CD8-positive, alpha-beta memory T cell (primary cell): ENCODE data around the gene VWA5B1. TPM values are rescaled to one million over a fixed set of nuclear protein-coding genes. Genes with fewer than 3 reads are reported as not detected.
A peak's percentile ranks its signal among the peaks of the same experiment; 100 is the strongest.

ENCODE experiments used
- CTCF ChIA-PET: fragments of 350-600 bp; sonication (Branson Sonifier 250); formaldehyde crosslinking; loops from one replicate; lab custom pipeline; 2021; ENCODE audit warnings: antibody characterized with exemption; lab: Charles Lee
- POLR2A ChIA-PET: fragments of 350-600 bp; sonication (Branson Sonifier 250); formaldehyde crosslinking; loops from one replicate; lab custom pipeline; 2021; ENCODE audit warnings: antibody characterized with exemption; lab: Charles Lee
- DNase-seq, 5 donors: peaks; one replicate each; pipeline versions ENCODE4 v3.0.0 to v3.0.0-alpha.2; 2020 to 2022; ENCODE audit warnings: mixed read lengths in 1 of 5
- H3K27ac ChIP-seq: one replicate; pipeline ENCODE4 v1.7.0; 2013; ENCODE audit warnings: low read depth, mild to moderate bottlenecking, low read length, moderate library complexity
- H3K27me3 ChIP-seq: 2 replicates; pipeline ENCODE4 v1.7.0; 2013; ENCODE audit warnings: low read length, mild to moderate bottlenecking; ENCODE audit not compliant: insufficient read depth, poor library complexity, severe bottlenecking
- H3K36me3 ChIP-seq: 2 replicates; pipeline ENCODE4 v1.7.0; 2013; ENCODE audit warnings: mild to moderate bottlenecking, low read length, moderate library complexity; ENCODE audit not compliant: insufficient read depth
- H3K4me1 ChIP-seq: 2 replicates; pipeline ENCODE4 v1.7.0; 2013; ENCODE audit warnings: mild to moderate bottlenecking, low read length, moderate library complexity; ENCODE audit not compliant: insufficient read depth
- H3K4me3 ChIP-seq: 2 replicates; pipeline ENCODE4 v1.7.0; 2013; ENCODE audit warnings: mild to moderate bottlenecking, low read length
- H3K9me3 ChIP-seq: 2 replicates; pipeline ENCODE4 v1.7.0; 2013; ENCODE audit warnings: mild to moderate bottlenecking, low read length
- H3K27ac Mint-ChIP-seq, 8 donors: one replicate each; pipeline ENCODE4 v1.8.0; 2020 to 2021; ENCODE audit warnings: mixed read lengths in 8 of 8, mild to moderate bottlenecking in 6 of 8, inconsistent platforms in 3 of 8, moderate library complexity in 3 of 8
- H3K27me3 Mint-ChIP-seq, 2 donors: one replicate each; pipeline ENCODE4 v1.8.0; 2020 to 2021; ENCODE audit warnings: mixed read lengths in 2 of 2, mild to moderate bottlenecking in 1 of 2, moderate library complexity in 1 of 2
- H3K36me3 Mint-ChIP-seq, 3 donors: one replicate each; pipeline ENCODE4 v1.8.0; 2020 to 2021; ENCODE audit warnings: mixed read lengths in 3 of 3, inconsistent platforms in 1 of 3, mild to moderate bottlenecking in 1 of 3
- H3K4me1 Mint-ChIP-seq, 3 donors: one replicate each; pipeline ENCODE4 v1.8.0; 2020 to 2021; ENCODE audit warnings: mixed read lengths in 3 of 3, inconsistent platforms in 1 of 3, mild to moderate bottlenecking in 1 of 3
- H3K4me3 Mint-ChIP-seq, 7 donors: one replicate each; pipeline ENCODE4 v1.8.0; 2020 to 2021; ENCODE audit warnings: mixed read lengths in 7 of 7, mild to moderate bottlenecking in 6 of 7, moderate library complexity in 4 of 7, inconsistent platforms in 2 of 7
- H3K9me3 Mint-ChIP-seq, 5 donors: one replicate each; pipeline ENCODE4 v1.8.0; 2020 to 2022; ENCODE audit warnings: mixed read lengths in 5 of 5, mild to moderate bottlenecking in 3 of 5, moderate library complexity in 2 of 5, inconsistent platforms in 1 of 5
- polyA plus RNA-seq: library from polyadenylated mRNA; unstranded; fragments of 300-500 nt; fragmentation: Illumina TruSeq; gene quantifications from one replicate; pipeline ENCODE4 v1.2.3, GENCODE V29; 2021
- total RNA-seq, 2 experiments: library from RNA; stranded (reverse); gene quantifications; one replicate each; pipeline ENCODE4 v1.2.3, GENCODE V29; 2021

Gene VWA5B1
- total and polyA plus RNA-seq, 3 experiments from 2014 or later = not detected

DNA sequence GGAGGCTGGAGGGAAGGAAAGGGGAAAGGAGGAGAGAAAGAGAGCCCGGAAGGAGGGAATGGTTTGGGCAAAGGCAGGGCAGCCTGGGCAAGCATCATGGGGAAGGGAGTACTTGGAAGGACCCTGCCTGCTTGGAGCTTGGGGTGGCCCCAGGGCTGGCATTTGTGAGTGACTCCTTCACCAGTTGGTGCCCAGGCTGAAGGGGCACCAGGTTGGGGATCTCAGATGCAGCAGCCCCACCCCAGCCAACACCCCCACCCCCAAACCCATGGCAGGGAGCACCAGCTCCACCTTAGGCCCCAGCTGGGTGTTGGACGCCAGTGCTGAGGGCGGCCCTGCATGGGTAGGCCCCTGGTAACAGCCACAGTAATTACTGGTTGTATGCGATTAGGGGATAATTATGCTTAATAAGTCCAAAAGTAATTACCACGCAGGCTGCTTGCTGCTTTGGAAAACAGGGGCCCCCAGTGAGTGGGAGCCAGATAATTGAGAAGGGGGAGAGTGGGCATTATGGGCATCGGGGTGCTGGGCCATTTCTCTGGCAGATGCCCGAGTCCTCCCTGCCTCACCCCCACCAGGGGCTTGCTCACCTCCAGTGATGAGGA, 78.3 kb downstream of the VWA5B1 start:
- no peak overlapping the region for H3K27ac Mint-ChIP-seq
- Histone ChIP-seq H3K27ac (no peak overlapping the region), H3K9me3 (no peaks in the 10 kb centered on the region), H3K27me3 (peaks cover 8% of the 10 kb centered on the region), H3K4me1 (no peaks in the 10 kb centered on the region), H3K36me3 (no peaks in the 10 kb centered on the region), H3K4me3 (no peak overlapping the region)
- H3K4me3 Mint-ChIP-seq = no peak overlapping the region
- H3K36me3 Mint-ChIP-seq = no peaks in the 10 kb centered on the region
- CTCF ChIA-PET = no interaction called here
- POLR2A ChIA-PET = no interaction called here
- no peak for DNase-seq
- H3K9me3 Mint-ChIP-seq = peaks cover 0 to 2% (median 0%) of the 10 kb centered on the region in 5 donors
- H3K4me1 Mint-ChIP-seq = peaks cover 0 to 3% (median 2%) of the 10 kb centered on the region in 3 donors
- H3K27me3 Mint-ChIP-seq = peaks cover 42 to 68% of the 10 kb centered on the region in 2 donors

DNA sequence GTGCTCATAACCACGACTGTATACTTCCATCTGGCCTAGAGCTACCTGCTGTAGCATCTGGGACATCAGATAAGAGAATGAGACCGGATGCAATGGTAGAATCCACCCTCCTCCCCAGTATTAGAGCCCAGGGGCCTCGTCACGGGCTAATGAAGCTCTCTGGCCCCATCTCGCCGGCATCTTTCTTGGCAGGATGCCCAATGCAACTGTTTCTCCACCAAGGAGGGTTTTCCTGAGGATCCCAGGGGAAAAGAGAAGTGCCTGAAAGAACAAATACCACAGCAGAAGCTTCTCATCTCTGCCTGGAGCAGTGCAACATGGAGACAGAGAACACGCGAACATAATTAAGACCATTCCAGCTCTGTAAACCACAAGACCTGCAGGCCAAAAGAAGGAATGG, 80.0 kb downstream of the VWA5B1 start:
- no peaks in the 10 kb centered on the region for H3K27me3 ChIP-seq
- peaks cover 0 to 2% (median 0%) of the 10 kb centered on the region in 5 donors for H3K9me3 Mint-ChIP-seq
- no peaks in the 10 kb centered on the region for H3K36me3 Mint-ChIP-seq

GRCh38 chr1:20371411-20371810, 80.7 kb downstream of the VWA5B1 start:
- Histone ChIP-seq H3K4me3 (no peak overlapping the region), H3K27me3 (peaks cover under 1% of the 10 kb centered on the region), H3K9me3 (no peaks in the 10 kb centered on the region), H3K4me1 (no peaks in the 10 kb centered on the region), H3K36me3 (no peaks in the 10 kb centered on the region), H3K27ac (no peak overlapping the region)
- peaks cover 30 to 63% of the 10 kb centered on the region in 2 donors for H3K27me3 Mint-ChIP-seq
- POLR2A ChIA-PET = no interaction called here
- H3K27ac Mint-ChIP-seq = no peak overlapping the region
- no peak overlapping the region for H3K4me3 Mint-ChIP-seq
- H3K4me1 Mint-ChIP-seq = peaks cover 0 to 3% (median 2%) of the 10 kb centered on the region in 3 donors
- no peak for DNase-seq
- H3K9me3 Mint-ChIP-seq = no peaks in the 10 kb centered on the region
- CTCF ChIA-PET = no interaction called here
- no peaks in the 10 kb centered on the region for H3K36me3 Mint-ChIP-seq

More for the DNA sequence above, 80.0 kb downstream of the VWA5B1 start:
- Mint-ChIP-seq H3K4me3 (no peak overlapping the region), H3K4me1 (peaks cover 0 to 3% (median 2%) of the 10 kb centered on the region in 3 donors), H3K27me3 (peaks cover 28 to 59% of the 10 kb centered on the region in 2 donors), H3K27ac (no peak overlapping the region)
- Histone ChIP-seq H3K36me3 (no peaks in the 10 kb centered on the region), H3K4me1 (no peaks in the 10 kb centered on the region), H3K9me3 (no peaks in the 10 kb centered on the region), H3K4me3 (no peak overlapping the region), H3K27ac (no peak overlapping the region)
- no peak for DNase-seq
- CTCF ChIA-PET = no interaction called here
- POLR2A ChIA-PET = no interaction called here

DNA sequence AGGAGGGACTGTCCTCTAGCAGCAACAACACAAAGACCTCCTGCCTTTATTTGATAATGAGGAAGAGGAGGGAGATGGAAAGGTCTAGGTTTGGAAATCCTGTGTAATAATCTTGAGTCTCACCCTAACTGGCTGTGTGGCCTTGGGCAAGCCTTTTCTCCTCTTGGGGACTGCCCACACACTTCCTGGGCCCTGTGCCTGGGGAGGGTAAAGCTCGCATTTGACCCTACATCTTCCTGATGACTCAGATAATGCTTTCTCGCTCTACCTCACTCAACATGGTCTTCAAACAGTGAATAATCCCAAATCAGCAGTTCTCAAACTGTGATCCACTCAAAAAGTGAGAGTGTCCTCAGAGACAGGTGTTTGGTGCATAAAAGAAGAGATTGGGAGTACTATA, 81.2 kb downstream of the VWA5B1 start:
- ChIA-PET POLR2A (no interaction called here), CTCF (no interaction called here)
- Mint-ChIP-seq H3K36me3 (no peaks in the 10 kb centered on the region), H3K27me3 (peaks cover 30 to 65% of the 10 kb centered on the region in 2 donors), H3K27ac (no peak overlapping the region), H3K4me3 (no peak overlapping the region), H3K4me1 (peaks cover 0 to 3% (median 2%) of the 10 kb centered on the region in 3 donors), H3K9me3 (no peaks in the 10 kb centered on the region)
- Histone ChIP-seq H3K9me3 (no peaks in the 10 kb centered on the region), H3K36me3 (no peaks in the 10 kb centered on the region), H3K27me3 (peaks cover 4% of the 10 kb centered on the region), H3K4me3 (no peak overlapping the region), H3K4me1 (no peaks in the 10 kb centered on the region), H3K27ac (no peak overlapping the region)
- no peak for DNase-seq

DNA sequence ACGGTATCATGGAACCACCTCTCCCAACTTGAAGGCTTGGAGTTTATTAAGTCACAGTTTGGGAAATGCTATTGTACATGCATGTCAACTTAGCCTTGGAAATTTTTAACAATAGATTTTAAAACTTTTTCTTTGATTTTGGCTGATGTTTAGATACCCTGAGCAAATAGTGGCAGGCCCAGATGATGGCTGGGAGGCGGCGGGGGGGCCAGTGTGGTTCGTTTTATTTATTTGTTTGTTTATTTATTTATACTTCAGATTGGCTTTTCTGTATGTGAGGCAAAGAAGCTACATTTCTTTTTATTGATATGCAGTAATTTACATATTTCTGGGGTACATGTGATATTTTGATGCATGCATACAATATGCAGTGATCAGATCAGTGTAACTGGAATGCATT, 82.0 kb downstream of the VWA5B1 start:
- Mint-ChIP-seq H3K27ac (no peak overlapping the region), H3K27me3 (peaks cover 23 to 64% of the 10 kb centered on the region in 2 donors), H3K4me3 (no peak overlapping the region), H3K36me3 (no peaks in the 10 kb centered on the region), H3K9me3 (no peaks in the 10 kb centered on the region), H3K4me1 (no peaks in the 10 kb centered on the region)
- no peaks in the 10 kb centered on the region for H3K9me3 ChIP-seq
- ChIA-PET CTCF (interaction anchor here (1.1 kb wide), 1 partner anchor 9 kb away, joined by 4 read pairs; no protein-coding TSS in a partner anchor), POLR2A (no interaction called here)
- peaks cover 4% of the 10 kb centered on the region for H3K27me3 ChIP-seq
- DNase-seq = no peak
- H3K36me3 ChIP-seq = no peaks in the 10 kb centered on the region
- no peak overlapping the region for H3K27ac ChIP-seq
- no peaks in the 10 kb centered on the region for H3K4me1 ChIP-seq
- H3K4me3 ChIP-seq = no peak overlapping the region

GRCh38 chr1:20373286-20373685, 82.6 kb downstream of the VWA5B1 start:
- ChIA-PET CTCF (interaction anchor here (1.1 kb wide), 1 partner anchor 9 kb away, joined by 4 read pairs; no protein-coding TSS in a partner anchor), POLR2A (no interaction called here)
- no peaks in the 10 kb centered on the region for H3K9me3 Mint-ChIP-seq

GRCh38 chr1:20373764-20374163, 83.1 kb downstream of the VWA5B1 start:
- H3K36me3 ChIP-seq = no peaks in the 10 kb centered on the region
- no peak overlapping the region for H3K4me3 Mint-ChIP-seq
- peaks cover 18 to 58% of the 10 kb centered on the region in 2 donors for H3K27me3 Mint-ChIP-seq

More at GRCh38 chr1:20373286-20373685, 82.6 kb downstream of the VWA5B1 start:
- Mint-ChIP-seq H3K4me1 (no peaks in the 10 kb centered on the region), H3K36me3 (no peaks in the 10 kb centered on the region), H3K4me3 (no peak overlapping the region), H3K27me3 (peaks cover 20 to 58% of the 10 kb centered on the region in 2 donors), H3K27ac (no peak overlapping the region)
- H3K27ac ChIP-seq = no peak overlapping the region
- peaks cover 4% of the 10 kb centered on the region for H3K27me3 ChIP-seq
- DNase-seq = no peak
- no peaks in the 10 kb centered on the region for H3K9me3 ChIP-seq
- no peak overlapping the region for H3K4me3 ChIP-seq
- H3K4me1 ChIP-seq = no peaks in the 10 kb centered on the region
- no peaks in the 10 kb centered on the region for H3K36me3 ChIP-seq

DNA sequence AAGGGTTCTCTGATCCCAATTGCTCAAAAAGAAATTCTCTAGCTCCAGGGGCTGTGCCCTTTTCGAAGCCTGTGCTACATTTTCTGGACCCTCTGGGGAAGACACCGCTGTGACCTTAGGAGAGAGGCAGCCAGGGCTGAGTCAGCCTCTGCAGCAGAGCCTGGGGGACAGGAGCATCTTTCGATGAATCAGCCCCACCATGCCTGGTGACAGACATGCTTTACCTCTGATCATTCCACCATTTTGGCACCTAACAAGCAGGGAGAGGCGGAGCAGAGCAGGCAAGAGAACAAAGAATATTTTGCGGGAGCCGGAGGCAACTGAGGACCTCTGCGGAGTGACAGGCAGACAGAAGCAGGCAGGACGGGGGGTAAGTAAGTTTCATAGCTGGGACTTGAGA, 84.9 kb downstream of the VWA5B1 start:
- no peaks in the 10 kb centered on the region for H3K36me3 ChIP-seq
- peaks cover 21 to 61% of the 10 kb centered on the region in 2 donors for H3K27me3 Mint-ChIP-seq
- POLR2A ChIA-PET = no interaction called here

More at GRCh38 chr1:20373764-20374163, 83.1 kb downstream of the VWA5B1 start:
- Histone ChIP-seq H3K27ac (no peak overlapping the region), H3K4me1 (no peaks in the 10 kb centered on the region), H3K4me3 (no peak overlapping the region), H3K9me3 (no peaks in the 10 kb centered on the region), H3K27me3 (peaks cover 4% of the 10 kb centered on the region)
- Mint-ChIP-seq H3K4me1 (no peaks in the 10 kb centered on the region), H3K9me3 (no peaks in the 10 kb centered on the region), H3K27ac (peak overlapping the region in 1 of 8 donors; percentile 70), H3K36me3 (no peaks in the 10 kb centered on the region)
- POLR2A ChIA-PET = no interaction called here
- DNase-seq = no peak
- CTCF ChIA-PET = interaction anchor here (1.1 kb wide), 1 partner anchor 10 kb away, joined by 4 read pairs; no protein-coding TSS in a partner anchor

More for the DNA sequence above, 84.9 kb downstream of the VWA5B1 start:
- Histone ChIP-seq H3K9me3 (no peaks in the 10 kb centered on the region), H3K4me1 (no peaks in the 10 kb centered on the region), H3K4me3 (no peak overlapping the region), H3K27me3 (peaks cover 4% of the 10 kb centered on the region), H3K27ac (no peak overlapping the region)
- no peak for DNase-seq
- H3K27ac Mint-ChIP-seq = no peak overlapping the region
- H3K4me1 Mint-ChIP-seq = no peaks in the 10 kb centered on the region
- CTCF ChIA-PET = no interaction called here
- no peaks in the 10 kb centered on the region for H3K36me3 Mint-ChIP-seq
- H3K9me3 Mint-ChIP-seq = no peaks in the 10 kb centered on the region
- H3K4me3 Mint-ChIP-seq = no peak overlapping the region
